ENCODE measurements around the gene RDH8.

RDH8 gene

DNA sequence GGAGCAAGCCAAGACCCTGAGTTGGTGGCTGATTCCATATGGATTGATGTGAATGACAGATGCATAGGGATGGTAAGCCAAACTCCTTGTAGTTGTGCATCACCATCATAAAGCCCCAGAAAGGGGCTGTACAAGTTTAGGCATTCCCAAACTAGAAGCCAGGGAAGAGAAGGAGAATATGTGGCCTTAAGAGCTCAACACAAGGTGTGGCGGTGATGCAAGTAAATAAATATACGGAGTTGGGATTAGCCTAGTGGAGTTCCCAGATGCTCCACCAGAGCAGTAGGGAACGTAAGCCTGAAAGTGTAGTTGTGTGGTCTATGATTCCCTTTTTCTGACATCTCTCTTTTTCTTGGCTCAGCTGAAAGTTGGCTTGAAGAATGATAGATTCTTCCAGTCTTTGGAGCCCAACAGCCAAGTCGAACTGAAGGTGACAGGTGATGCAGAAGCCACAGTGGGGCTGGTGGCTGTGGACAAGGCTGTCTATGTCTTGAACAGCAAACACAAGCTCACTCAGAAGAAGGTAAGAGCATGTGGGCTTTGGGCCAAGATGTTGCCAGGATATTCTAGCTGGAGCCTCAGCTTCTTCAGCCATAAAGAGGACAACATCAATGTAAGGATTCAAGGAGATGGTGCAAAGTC lies 30.1 kb downstream of the RDH8 start:
- DNase-seq = no peak

DNA sequence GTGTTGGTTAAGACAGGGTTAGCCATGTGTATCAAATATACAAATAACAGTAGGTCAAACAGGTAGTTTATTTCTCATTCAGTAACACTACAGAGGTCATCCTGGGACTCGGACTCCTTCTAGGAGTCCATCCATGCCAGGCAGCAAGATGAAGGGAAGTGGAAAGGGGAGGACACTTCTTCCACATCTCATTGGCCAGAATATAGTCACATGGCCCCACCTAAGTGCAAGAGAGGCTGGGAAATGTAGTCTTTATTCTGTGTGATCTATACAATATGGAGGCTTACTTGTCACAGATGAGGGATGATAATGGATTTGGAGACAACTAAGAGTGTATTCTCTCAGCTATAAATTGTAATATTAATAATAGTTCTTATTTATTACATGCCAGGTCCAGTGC lies 31.1 kb downstream of the RDH8 start:
- no peak for DNase-seq

DNA sequence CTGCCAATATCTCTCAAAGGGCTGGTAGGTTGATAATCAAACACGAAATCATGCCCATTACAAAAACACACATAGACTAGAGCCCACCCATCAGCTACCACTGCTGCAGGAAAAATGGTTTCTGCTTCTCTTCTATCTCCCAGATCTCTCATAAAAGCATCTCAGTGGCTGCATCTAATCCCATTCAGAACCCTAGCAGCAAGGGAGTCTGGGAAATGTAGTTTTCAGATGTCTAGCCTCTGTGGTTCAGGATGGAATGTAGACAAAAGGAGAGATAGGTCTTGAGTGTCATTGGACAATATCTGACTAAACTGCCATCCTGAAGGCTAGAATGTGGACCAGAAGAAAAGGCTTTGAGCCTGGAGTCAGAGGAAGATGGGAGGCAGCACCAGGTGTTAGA lies 32.1 kb downstream of the RDH8 start:
- no peak for DNase-seq

DNA sequence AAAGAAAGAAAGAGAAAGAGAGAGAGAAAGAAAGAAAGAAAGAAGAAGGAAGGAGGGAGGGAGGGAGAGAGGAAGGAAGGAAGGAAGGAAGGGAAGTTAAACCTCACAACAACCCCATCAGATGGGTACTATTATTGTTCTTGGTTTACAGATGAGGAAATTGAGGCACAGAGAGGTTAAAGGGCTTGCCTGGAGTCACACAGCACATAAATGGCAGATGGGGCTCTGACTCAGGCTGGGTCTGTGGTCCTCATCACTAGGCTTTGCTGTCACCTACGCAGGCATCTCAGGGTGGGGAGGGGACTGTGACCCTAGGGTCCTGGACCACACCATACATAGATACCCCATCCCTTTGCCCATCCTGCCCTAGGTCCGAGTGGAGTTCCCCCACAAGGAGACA lies 36.3 kb downstream of the RDH8 start:
- no peak for DNase-seq

DNA sequence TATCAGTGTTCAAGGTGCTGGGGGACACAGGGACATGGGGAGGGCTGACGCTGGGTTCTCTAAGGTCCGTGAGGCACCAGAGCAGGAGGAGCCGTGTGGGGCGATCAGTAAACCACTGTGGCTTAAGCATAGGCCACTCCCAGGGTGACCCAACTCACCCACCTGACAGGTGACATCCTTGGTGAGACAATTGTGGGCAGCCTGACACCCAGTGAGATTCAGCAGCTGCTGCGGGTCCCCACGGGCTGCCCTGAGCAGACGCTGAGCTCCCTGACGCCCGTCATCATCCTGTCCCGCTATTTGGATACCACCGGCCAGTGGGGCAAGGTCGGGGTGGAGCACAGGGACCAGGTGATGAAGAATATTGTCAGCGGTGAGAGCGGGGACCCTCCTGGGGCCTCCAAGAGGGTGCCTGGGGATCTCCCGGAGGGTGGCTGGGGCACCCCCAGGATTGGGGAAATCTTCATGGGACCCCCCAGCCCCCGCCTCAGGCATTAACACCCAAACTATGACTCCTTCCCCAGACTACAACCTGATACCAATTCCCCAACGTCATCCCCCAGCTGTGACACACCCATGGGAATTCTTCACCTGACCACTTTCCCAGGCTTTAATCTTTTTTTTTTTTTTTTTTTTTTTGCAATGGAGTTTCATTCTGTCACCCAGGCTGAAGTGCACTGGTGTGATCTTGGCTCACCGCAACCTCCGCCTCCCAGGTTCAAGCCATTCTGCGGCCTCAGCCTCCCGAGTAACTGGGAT lies 39.5 kb downstream of the RDH8 start:
- DNase-seq = no peak

- no peak for DNase-seq
Observed at GRCh38 chr19:10061717-10062310, 48.5 kb downstream of the RDH8 start.

DNA sequence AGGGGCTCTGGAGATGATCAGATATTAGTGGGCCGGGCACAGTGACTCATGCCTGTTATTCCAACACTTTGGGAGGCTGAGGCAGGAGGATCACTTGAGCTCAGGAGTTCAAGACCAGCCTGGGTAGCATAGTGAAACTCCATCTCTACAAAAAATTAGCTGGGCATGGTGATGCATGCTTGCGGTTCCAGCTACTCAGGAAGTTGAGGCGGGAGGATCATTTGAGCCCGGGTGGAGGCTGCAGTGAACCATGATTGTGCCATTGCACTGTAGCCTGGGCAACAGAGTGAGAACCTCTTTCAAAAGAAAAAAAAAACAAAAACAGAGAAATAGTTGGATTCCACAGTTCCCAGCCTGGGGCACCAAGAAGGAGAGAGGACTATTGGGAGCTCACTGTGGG lies 54.9 kb downstream of the RDH8 start:
- DNase-seq = no peak

DNA sequence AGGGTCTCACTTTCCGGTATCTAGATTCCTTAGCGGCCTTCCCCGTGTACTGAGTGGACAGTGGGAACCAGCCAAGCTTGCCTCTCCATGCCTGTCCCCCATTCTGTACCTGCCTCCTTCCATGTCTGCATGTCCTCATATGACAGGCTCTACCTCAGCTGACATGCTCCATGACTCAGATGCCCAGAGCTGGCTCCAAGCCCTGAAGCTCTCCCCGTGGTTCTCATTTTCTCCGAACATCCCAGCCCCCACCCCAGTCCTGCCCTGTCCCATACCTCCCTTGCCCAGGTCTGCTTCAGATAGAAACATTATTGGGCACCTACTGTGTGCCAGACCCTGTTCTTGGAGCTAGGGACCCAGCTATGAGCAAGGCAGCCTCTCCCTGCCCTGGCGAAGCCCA lies 55.8 kb downstream of the RDH8 start:
- DNase-seq = no peak

DNA sequence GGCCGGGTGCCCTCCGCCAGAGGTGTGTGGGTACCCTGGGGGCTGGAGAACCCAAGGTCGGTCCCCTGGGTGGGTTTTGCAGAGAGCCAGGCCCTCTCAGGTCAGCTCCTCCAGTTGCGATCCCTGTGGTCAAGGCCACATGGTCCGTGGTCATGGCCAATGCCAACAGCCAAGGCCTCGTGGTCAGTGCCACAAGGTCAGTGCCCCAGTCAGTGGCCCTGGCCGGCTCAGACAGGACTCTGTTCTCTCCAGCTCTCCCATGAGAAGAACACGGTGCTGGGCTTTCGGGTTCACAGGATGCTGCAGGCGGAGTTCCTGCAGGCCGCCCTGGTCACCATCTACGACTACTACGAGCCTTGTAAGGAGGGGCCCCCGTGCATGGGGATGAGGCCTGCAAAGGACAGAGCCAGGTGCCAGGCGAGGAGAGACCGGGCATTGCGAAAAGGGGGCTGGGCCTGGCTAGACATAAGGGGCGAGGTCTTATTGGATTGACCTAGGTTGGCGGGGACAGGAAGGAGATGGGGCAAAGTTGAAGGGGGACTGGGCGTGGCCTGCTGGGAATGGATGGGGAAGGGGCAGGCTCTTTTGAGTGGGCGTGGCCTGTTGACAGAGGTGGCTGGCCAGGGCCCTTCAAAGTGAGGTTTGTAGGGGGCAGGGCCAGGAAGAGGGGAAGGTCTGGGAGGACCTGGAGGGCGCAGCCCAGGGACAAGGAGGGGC lies 57.6 kb downstream of the RDH8 start:
- DNase-seq = no peak

Measured in activated effector memory CD4-positive, alpha-beta T cell treated with anti-CD3 and anti-CD28 coated beads, Interleukin-2, amount 50 U/mL, for 16 hours (primary cell).